D721Med (cell line): ENCODE measurements around the gene CDH13.

Experiments
- DNase-seq: peaks from one replicate; pipeline ENCODE4 v3.0.0; 2011; ENCODE audit warnings: low spot score; ENCODE audit not compliant: insufficient read length
- FAIRE-seq: peaks from 2 replicates; lab custom pipeline; 2011; peaks lifted over from hg19 to GRCh38; lab: Jason Lieb, UNC
- CTCF ChIP-seq: IDR thresholded peaks from 2 replicates; pipeline ENCODE4 v1.5.1; 2012; ENCODE audit warnings: mild to moderate bottlenecking, control low read depth; ENCODE audit not compliant: insufficient read depth; ENCODE audit errors: missing control alignments

The CDH13 gene

GRCh38 chr16:82824408-82824807 is 197.6 kb downstream of the CDH13 start:
- no peak for TF ChIP-seq CTCF
- no peak for DNase-seq
- FAIRE-seq = no peak

- no peak for FAIRE-seq
- TF ChIP-seq CTCF = no peak
- DNase-seq = no peak
Observed at GRCh38 chr16:82829301-82829700, 202.5 kb downstream of the CDH13 start.

DNA sequence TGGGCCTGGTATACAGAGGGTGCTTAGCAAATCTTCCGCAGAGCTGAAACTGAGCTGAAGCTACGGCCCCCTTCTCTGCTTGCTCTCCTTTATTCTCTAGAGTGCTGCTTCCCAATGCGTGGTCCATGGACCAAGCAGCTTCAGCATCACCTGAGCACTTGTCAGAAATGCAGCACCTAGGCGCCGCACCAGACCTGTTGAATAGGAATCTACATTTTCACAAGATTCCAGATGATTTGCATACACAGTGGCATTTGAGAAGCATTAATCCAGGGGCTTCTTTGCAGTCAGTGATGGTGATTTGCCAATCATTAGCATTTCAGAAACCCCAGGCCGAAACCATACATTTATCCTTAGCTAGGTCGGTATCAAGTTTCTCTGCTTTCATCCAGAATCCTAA is 204.2 kb downstream of the CDH13 start:
- no peak for TF ChIP-seq CTCF
- no peak for DNase-seq
- FAIRE-seq = no peak

- no peak for DNase-seq
- FAIRE-seq = no peak
- no peak for TF ChIP-seq CTCF
Observed at GRCh38 chr16:82832821-82833220, 206.1 kb downstream of the CDH13 start.

DNA sequence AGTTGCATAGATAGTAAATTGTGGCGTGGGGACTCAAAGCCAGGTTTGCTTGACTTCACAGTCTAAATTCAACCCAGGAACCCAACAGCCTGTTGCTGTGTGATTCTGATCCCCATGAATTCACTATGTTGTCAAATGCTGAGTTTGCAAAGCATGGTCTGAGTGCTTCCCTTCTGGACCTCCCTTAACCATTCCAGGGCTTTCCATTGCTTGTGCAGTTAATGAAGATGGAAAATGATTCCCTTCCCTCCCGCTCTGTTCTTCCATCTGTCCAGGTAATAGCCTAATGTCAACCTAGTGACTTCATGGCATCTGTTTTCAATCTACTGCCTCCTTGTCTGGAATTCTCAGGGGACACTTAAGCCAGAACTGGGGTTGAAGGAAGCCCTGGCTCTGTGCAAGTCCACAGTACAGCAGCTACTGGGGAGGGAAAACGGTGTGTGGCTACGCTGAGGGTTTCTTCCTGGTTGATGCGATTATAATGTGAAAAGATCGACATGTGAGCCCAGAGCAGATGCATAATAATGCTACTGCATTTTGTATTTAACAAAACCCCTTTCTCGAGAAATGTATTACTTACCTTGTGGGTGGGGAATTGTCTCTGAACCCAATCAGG is 206.7 kb downstream of the CDH13 start:
- TF ChIP-seq CTCF = no peak
- DNase-seq (no peak), FAIRE-seq (no peak)

DNA sequence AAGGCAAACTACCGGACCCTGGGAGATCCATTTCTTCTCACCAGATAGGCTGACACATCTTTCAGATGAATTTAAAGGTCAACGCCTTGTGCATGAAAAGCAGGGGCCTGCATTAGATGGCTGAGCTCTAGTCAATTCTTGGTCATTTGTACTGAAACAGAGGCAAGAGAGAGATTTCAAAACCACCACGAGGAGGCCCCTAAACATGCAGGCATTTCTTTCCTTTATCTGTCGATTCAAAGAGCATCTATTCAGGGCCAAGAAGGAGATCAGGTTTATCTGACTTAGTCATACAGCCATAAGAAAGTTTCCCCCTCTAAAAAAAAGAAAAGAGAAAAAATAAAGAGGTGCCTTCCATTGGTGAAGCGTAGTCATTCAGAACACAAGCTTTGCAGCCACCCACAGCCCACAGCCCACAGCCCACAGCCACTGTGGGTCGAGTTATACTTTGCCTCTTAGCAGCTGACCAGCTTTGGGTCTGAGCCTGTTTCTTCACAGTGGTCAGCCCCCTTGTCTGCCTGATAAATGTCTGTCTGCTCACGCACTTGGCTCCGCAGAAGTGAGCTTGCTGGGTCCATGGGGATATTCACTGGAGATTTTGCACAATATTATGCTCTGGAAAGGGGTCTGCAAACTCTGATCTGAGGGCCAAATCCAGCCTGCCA is 207.5 kb downstream of the CDH13 start:
- DNase-seq = no peak
- TF ChIP-seq CTCF = no peak
- no peak for FAIRE-seq

GRCh38 chr16:82835487-82836155 is 208.9 kb downstream of the CDH13 start:
- FAIRE-seq = no peak
- no peak for TF ChIP-seq CTCF
- no peak for DNase-seq
